Body of pancreas (tissue), 4 donors: ENCODE data around the gene PRDM16. TPM values are rescaled to one million over a fixed set of nuclear protein-coding genes. Genes with fewer than 3 reads are reported as not detected.
A peak's percentile ranks its signal among the peaks of the same experiment; 100 is the strongest.

Experiments used
- ATAC-seq: fragments of 150-250 bp; one replicate; pipeline ENCODE4 v1.9.1; 2016
- DNase-seq, 4 donors: peaks; one replicate each; pipeline ENCODE4 v3.0.0-alpha.2; 2019
- H3K27ac ChIP-seq, 4 donors: fragments of 200-600 bp; sonication (generic); 1 replicate in 3 of 4; 2 replicates in 1 of 4; pipeline versions ENCODE4 v1.5.1 to v1.6.1; 2016 to 2019; ENCODE audit warnings: mild to moderate bottlenecking in 1 of 4, mixed read lengths in 1 of 4, moderate library complexity in 1 of 4
- H3K27me3 ChIP-seq, 2 donors: fragments of 200-600 bp; sonication (generic); one replicate each; pipeline ENCODE4 v1.6.0; 2016; ENCODE audit warnings: mild to moderate bottlenecking in 1 of 2
- H3K36me3 ChIP-seq, 2 donors: fragments of 200-600 bp; sonication (generic); replicated peaks in 1 of 2; 2 replicates each; pipeline ENCODE4 v1.5.1; 2016; ENCODE audit warnings: low read depth in 2 of 2; ENCODE audit not compliant: insufficient read depth in 1 of 2
- H3K4me1 ChIP-seq: fragments of 200-600 bp; sonication (generic); one replicate; pipeline ENCODE4 v1.6.0; 2016
- H3K4me3 ChIP-seq, 2 donors: fragments of 200-600 bp; sonication (generic); 1 replicate in 1 of 2; 2 replicates in 1 of 2; pipeline ENCODE4 v1.5.1; 2016 to 2019
- H3K9me3 ChIP-seq, 3 donors: fragments of 200-600 bp; sonication (generic); 1 replicate in 2 of 3; 2 replicates in 1 of 3; pipeline ENCODE4 v1.5.1; 2016
- CTCF ChIP-seq, 7 experiments: fragments of 450-650 bp in 4 of 7; fragments of 200-600 bp in 3 of 7; sonication (generic) in 3 of 7; IDR thresholded peaks; one replicate each; pipeline ENCODE4 v1.5.1; 2016 to 2019; ENCODE audit warnings: antibody characterized with exemption in 7 of 7
- POLR2A ChIP-seq, 3 donors: fragments of 450-650 bp; IDR thresholded peaks; one replicate each; pipeline ENCODE4 v1.6.1; 2016; ENCODE audit warnings: antibody characterized with exemption in 3 of 3, mild to moderate bottlenecking in 2 of 3
- WGBS, 2 donors: methylation state at CpG; one replicate each; pipeline ENCODE4 v1.1.5; 2017; 5-methylcytosine and 5-hydroxymethylcytosine counted together
- intact Hi-C: fragments of 100-400 bp; cut with DNase I; formaldehyde crosslinking; loops from one replicate; pipeline ENCODE4 v1.15.1; 2023
- total RNA-seq, 2 donors: library from RNA; depleted of rRNA; stranded (reverse); fragments of >200 nt; gene quantifications; one replicate each; pipeline ENCODE4 v1.1.0, GENCODE V29; 2016

Gene PRDM16
- total RNA-seq, 2 donors from 2014 or later, result 15.2 to 16.6 TPM

- no peak for DNase-seq
- no peaks in the 10 kb centered on the region for H3K36me3 ChIP-seq
- H3K9me3 ChIP-seq, result no peaks in the 10 kb centered on the region
- no peak overlapping the region for H3K4me3 ChIP-seq
- ATAC-seq, result no peak
- 71 to 76% methylated on average over 5 to 15 of the region's 15 CpGs for WGBS, 2 donors
- intact Hi-C loops, result no loop called here
- H3K27me3 ChIP-seq, result no peaks in the 10 kb centered on the region
- TF ChIP-seq POLR2A (IDR thresholded peaks at IDR 0.05) (no peak), CTCF (IDR thresholded peaks at IDR 0.05) (no peak)
- no peak overlapping the region for H3K27ac ChIP-seq
- peaks cover 7% of the 10 kb centered on the region for H3K4me1 ChIP-seq
These were observed 412.0 kb downstream of the PRDM16 start for GRCh38 chr1:3481046-3481445.

GRCh38 chr1:3481836-3482375 lies 412.9 kb downstream of the PRDM16 start:
- intact Hi-C loops, result no loop called here
- no peak for TF ChIP-seq POLR2A (IDR thresholded peaks at IDR 0.05)
- TF ChIP-seq CTCF (IDR thresholded peaks at IDR 0.05), result no peak
- ATAC-seq (no peak), DNase-seq (no peak)
- H3K4me3 ChIP-seq, result no peak overlapping the region
- WGBS, 2 donors, result 57 to 71% methylated on average over 10 to 14 of the region's 20 CpGs
- peaks cover 7% of the 10 kb centered on the region for H3K4me1 ChIP-seq
- H3K27me3 ChIP-seq, result no peaks in the 10 kb centered on the region
- no peak overlapping the region for H3K27ac ChIP-seq
- no peaks in the 10 kb centered on the region for H3K36me3 ChIP-seq
- no peaks in the 10 kb centered on the region for H3K9me3 ChIP-seq

- DNase-seq, result peak in 1 of 4 donors; percentile 60
- no peak for ATAC-seq
- Histone ChIP-seq H3K9me3 (no peaks in the 10 kb centered on the region), H3K4me1 (peaks cover 7% of the 10 kb centered on the region), H3K27ac (no peak overlapping the region), H3K36me3 (no peaks in the 10 kb centered on the region), H3K27me3 (no peaks in the 10 kb centered on the region), H3K4me3 (no peak overlapping the region)
- 50 to 70% methylated on average over 12 to 13 of the region's 18 CpGs for WGBS, 2 donors
- TF ChIP-seq POLR2A (IDR thresholded peaks at IDR 0.05) (no peak), CTCF (IDR thresholded peaks at IDR 0.05) (no peak)
- intact Hi-C loops, result no loop called here
These were observed 413.4 kb downstream of the PRDM16 start for GRCh38 chr1:3482378-3482849.

- intact Hi-C loops, result no loop called here
- 40 to 52% methylated on average over 2 to 14 of the region's 14 CpGs for WGBS, 2 donors
- TF ChIP-seq POLR2A (IDR thresholded peaks at IDR 0.05) (no peak), CTCF (IDR thresholded peaks at IDR 0.05) (no peak)
These were observed 414.4 kb downstream of the PRDM16 start for GRCh38 chr1:3483380-3483779.

GRCh38 chr1:3483801-3484444 lies 414.9 kb downstream of the PRDM16 start:
- intact Hi-C loops, result no loop called here

More at GRCh38 chr1:3483380-3483779, 414.4 kb downstream of the PRDM16 start:
- Histone ChIP-seq H3K36me3 (no peaks in the 10 kb centered on the region), H3K27me3 (no peaks in the 10 kb centered on the region), H3K4me1 (peaks cover 7% of the 10 kb centered on the region), H3K27ac (no peak overlapping the region), H3K9me3 (no peaks in the 10 kb centered on the region), H3K4me3 (no peak overlapping the region)
- no peak for ATAC-seq
- no peak for DNase-seq

More at GRCh38 chr1:3483801-3484444, 414.9 kb downstream of the PRDM16 start:
- Histone ChIP-seq H3K27ac (no peak overlapping the region), H3K4me1 (peaks cover 7% of the 10 kb centered on the region), H3K36me3 (no peaks in the 10 kb centered on the region), H3K9me3 (no peaks in the 10 kb centered on the region), H3K4me3 (no peak overlapping the region), H3K27me3 (no peaks in the 10 kb centered on the region)
- DNase-seq, result peak; percentile 43 to 72 (median 66)
- ATAC-seq, result peak; percentile 74
- TF ChIP-seq CTCF (IDR thresholded peaks at IDR 0.05), result peak; percentile 81 to 95 (median 87)
- TF ChIP-seq POLR2A (IDR thresholded peaks at IDR 0.05), result no peak
- 24 to 34% methylated on average over 24 to 31 of the region's 31 CpGs for WGBS, 2 donors
